DOHH2 (cell line): ENCODE measurements around the gene TTLL9.

Source experiments
- H3F3A ChIP-seq: fragments of 200-600 bp; sonication (generic), shearing (Covaris generic); 2 replicates; pipeline ENCODE4 v1.6.0; 2016; ENCODE audit warnings: antibody characterized with exemption, mild to moderate bottlenecking; ENCODE audit not compliant: control insufficient read depth, insufficient read depth
- H3K27ac ChIP-seq: fragments of 200-600 bp; sonication (generic); 2 replicates; pipeline ENCODE4 v1.5.1; 2014; ENCODE audit warnings: low read depth, mild to moderate bottlenecking, low read length, moderate library complexity
- H3K27me3 ChIP-seq: fragments of 200-600 bp; sonication (generic); 2 replicates; pipeline ENCODE4 v1.6.1; 2014; ENCODE audit warnings: mild to moderate bottlenecking, low read length, mixed read lengths; ENCODE audit not compliant: control insufficient read depth
- H3K36me3 ChIP-seq: fragments of 200-600 bp; sonication (generic); 2 replicates; pipeline ENCODE4 v1.6.1; 2014; ENCODE audit warnings: mild to moderate bottlenecking, low read length, moderate library complexity, mixed read lengths; ENCODE audit not compliant: control insufficient read depth
- H3K4me1 ChIP-seq: fragments of 200-600 bp; sonication (generic); 2 replicates; pipeline ENCODE4 v1.6.1; 2014; ENCODE audit warnings: mild to moderate bottlenecking, low read length, mixed read lengths; ENCODE audit not compliant: control insufficient read depth
- H3K4me2 ChIP-seq: fragments of 200-600 bp; sonication (generic); 2 replicates; pipeline ENCODE4 v1.6.0; 2014; ENCODE audit warnings: mild to moderate bottlenecking, low read length, moderate library complexity
- H3K4me3 ChIP-seq: fragments of 200-600 bp; sonication (generic); 2 replicates; pipeline ENCODE4 v1.5.1; 2014; ENCODE audit warnings: mild to moderate bottlenecking, low read length, mixed read lengths
- H3K79me2 ChIP-seq: fragments of 200-600 bp; sonication (generic); 2 replicates; pipeline ENCODE4 v1.6.1; 2014; ENCODE audit warnings: mild to moderate bottlenecking, low read length, mixed read lengths; ENCODE audit not compliant: control insufficient read depth
- H3K9me2 ChIP-seq: fragments of 200-600 bp; sonication (generic); replicated peaks from 2 replicates; pipeline ENCODE4 v1.6.1; 2014; ENCODE audit warnings: mild to moderate bottlenecking, low read length, mixed read lengths; ENCODE audit not compliant: control insufficient read depth
- H3K9me3 ChIP-seq: fragments of 200-600 bp; sonication (generic); 2 replicates; pipeline ENCODE4 v1.6.1; 2014; ENCODE audit warnings: antibody characterized with exemption, low read length, mixed read lengths; ENCODE audit not compliant: control insufficient read depth, insufficient read depth
- H4K20me1 ChIP-seq: fragments of 200-600 bp; sonication (generic); 2 replicates; pipeline ENCODE4 v1.6.0; 2014; ENCODE audit warnings: low read depth, mild to moderate bottlenecking, antibody characterized with exemption, low read length, moderate library complexity; ENCODE audit not compliant: control insufficient read depth, insufficient read depth
- EZH2phosphoT487 ChIP-seq: fragments of 200-600 bp; sonication (generic); IDR thresholded peaks from 2 replicates; pipeline ENCODE4 v1.6.1; 2017; ENCODE audit warnings: borderline replicate concordance, mild to moderate bottlenecking, antibody characterized with exemption, low read length, moderate library complexity, mixed read lengths
- TF ChIP-seq, protein P1 (sequence below): fragments of 200-600 bp; sonication (generic); IDR thresholded peaks from one replicate; pipeline ENCODE4 v1.5.1; 2014; ENCODE audit warnings: antibody characterized with exemption, mild to moderate bottlenecking, low read depth, low read length; ENCODE audit not compliant: poor library complexity, severe bottlenecking

The TTLL9 gene

DNA sequence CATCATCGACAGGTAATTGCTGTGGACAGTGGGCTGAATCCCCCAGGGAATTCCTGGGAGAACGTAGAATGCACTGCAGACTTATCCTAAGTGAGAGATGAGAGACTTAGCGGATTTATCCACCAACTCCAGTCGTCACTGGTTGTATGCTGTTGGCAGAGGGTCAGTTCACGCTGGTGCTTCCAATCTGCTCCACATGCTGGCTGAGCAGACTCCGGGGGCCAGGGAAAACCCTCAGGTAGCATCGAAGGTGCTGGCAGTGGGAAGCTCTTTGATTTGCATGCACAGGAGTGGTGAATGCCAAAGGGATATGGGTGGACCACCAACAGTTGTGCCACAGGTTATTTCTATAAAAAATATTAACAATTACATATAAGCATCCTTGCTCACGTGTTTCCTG lies 20.2 kb downstream of the TTLL9 start:
- no peaks in the 10 kb centered on the region for H3F3A ChIP-seq
- H3K9me2 ChIP-seq, result no peaks in the 10 kb centered on the region
- H3K27me3 ChIP-seq, result peaks cover 5% of the 10 kb centered on the region; the same call in 1 of the 2 replicates
- no peak overlapping the region for H3K4me2 ChIP-seq
- no peaks in the 10 kb centered on the region for H3K9me3 ChIP-seq
- no peak overlapping the region for H3K27ac ChIP-seq
- H3K36me3 ChIP-seq, result no peaks in the 10 kb centered on the region
- H3K4me3 ChIP-seq, result no peak overlapping the region
- H3K4me1 ChIP-seq, result 0 out of 2 replicates have a peak, but pooled peaks cover 3% of the 10 kb centered on the region
- TF ChIP-seq, protein P1, sequence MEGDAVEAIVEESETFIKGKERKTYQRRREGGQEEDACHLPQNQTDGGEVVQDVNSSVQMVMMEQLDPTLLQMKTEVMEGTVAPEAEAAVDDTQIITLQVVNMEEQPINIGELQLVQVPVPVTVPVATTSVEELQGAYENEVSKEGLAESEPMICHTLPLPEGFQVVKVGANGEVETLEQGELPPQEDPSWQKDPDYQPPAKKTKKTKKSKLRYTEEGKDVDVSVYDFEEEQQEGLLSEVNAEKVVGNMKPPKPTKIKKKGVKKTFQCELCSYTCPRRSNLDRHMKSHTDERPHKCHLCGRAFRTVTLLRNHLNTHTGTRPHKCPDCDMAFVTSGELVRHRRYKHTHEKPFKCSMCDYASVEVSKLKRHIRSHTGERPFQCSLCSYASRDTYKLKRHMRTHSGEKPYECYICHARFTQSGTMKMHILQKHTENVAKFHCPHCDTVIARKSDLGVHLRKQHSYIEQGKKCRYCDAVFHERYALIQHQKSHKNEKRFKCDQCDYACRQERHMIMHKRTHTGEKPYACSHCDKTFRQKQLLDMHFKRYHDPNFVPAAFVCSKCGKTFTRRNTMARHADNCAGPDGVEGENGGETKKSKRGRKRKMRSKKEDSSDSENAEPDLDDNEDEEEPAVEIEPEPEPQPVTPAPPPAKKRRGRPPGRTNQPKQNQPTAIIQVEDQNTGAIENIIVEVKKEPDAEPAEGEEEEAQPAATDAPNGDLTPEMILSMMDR, result no peak
- no peak for TF ChIP-seq EZH2phosphoT487
- no peaks in the 10 kb centered on the region for H4K20me1 ChIP-seq
- H3K79me2 ChIP-seq, result no peaks in the 10 kb centered on the region

DNA sequence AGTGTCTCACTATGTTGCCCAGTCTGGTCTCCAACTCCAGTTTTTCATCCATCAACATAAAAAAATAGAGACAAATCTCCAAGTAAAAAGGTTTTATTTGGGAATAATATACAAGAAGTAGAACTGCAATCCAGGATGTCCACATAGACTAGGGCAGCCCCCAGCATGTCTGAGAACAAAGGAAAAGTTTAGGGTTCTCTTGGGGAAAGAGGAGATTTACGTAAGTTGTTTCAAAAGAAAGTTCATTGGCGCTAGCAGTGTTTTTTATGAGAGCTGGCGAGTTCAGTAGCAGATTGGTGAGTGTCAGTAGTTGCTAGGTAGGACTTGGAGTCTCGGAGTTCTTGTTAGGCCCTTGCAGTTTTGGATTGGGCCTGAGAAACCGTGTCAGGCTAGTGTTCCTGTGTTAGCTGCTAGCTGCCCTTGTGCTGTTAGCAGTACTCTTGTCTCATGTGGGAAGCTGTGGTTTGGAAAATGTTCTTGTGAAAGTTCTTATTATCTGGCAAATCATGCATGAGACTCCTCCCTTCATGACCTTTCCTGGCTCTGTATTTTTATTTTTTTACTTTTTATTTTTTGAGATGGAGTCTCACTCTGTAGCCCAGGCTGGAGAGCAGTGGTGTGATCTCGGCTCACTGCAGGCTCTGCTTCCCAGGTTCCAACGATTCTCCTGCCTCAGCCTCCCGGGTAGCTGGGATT lies 24.7 kb downstream of the TTLL9 start:
- H3K36me3 ChIP-seq, result no peaks in the 10 kb centered on the region
- H3K9me2 ChIP-seq, result no peaks in the 10 kb centered on the region
- no peaks in the 10 kb centered on the region for H4K20me1 ChIP-seq
- no peak overlapping the region for H3K27ac ChIP-seq
- H3K4me1 ChIP-seq, result 0 out of 2 replicates have a peak, but pooled peaks cover 3% of the 10 kb centered on the region
- no peaks in the 10 kb centered on the region for H3K27me3 ChIP-seq
- TF ChIP-seq, protein P1, result no peak
- no peak for TF ChIP-seq EZH2phosphoT487
- H3K4me2 ChIP-seq, result no peak overlapping the region
- H3K9me3 ChIP-seq, result no peaks in the 10 kb centered on the region
- H3K4me3 ChIP-seq, result no peak overlapping the region
- no peaks in the 10 kb centered on the region for H3K79me2 ChIP-seq
- H3F3A ChIP-seq, result no peaks in the 10 kb centered on the region

DNA sequence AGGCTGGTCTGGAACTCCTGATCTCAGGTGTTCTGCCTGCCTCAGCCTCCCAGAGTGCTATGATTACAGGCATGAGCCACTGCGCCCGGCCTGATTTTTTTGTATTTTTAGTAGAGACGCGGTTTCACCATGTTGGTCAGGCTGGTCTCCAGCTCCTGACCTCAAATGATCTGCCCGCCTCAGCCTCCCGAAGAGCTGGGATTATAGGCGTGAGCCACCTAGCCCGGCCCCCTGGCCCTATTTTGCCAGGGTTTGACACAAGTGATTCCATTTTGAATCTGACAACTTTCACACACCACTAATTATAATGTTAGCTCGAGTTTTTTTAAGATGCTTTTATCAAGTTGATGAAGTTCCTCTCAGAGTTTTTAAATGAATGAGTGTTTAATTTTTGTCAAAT lies 25.6 kb downstream of the TTLL9 start:
- Histone ChIP-seq H4K20me1 (no peaks in the 10 kb centered on the region), H3K27ac (no peak overlapping the region), H3K27me3 (no peaks in the 10 kb centered on the region), H3K4me3 (no peak overlapping the region), H3K79me2 (no peaks in the 10 kb centered on the region), H3K36me3 (no peaks in the 10 kb centered on the region), H3K9me3 (no peaks in the 10 kb centered on the region), H3K4me2 (no peak overlapping the region), H3F3A (no peaks in the 10 kb centered on the region), H3K4me1 (0 out of 2 replicates have a peak, but pooled peaks cover 3% of the 10 kb centered on the region), H3K9me2 (no peaks in the 10 kb centered on the region)
- TF ChIP-seq, protein P1, result no peak
- TF ChIP-seq EZH2phosphoT487, result no peak
